Testis (tissue), 2 donors: Measurements from ENCODE around the gene LETM1.

Experiments
- POLR2A ChIP-seq: fragments of 450-650 bp; IDR thresholded peaks from one replicate; pipeline ENCODE4 v1.6.1; 2017; ENCODE audit warnings: antibody characterized with exemption, mild to moderate bottlenecking, moderate library complexity
- TF ChIP-seq, protein P1 (sequence below), 3 experiments: fragments of 450-650 bp in 2 of 3; fragments of 200-600 bp in 1 of 3; sonication (generic) in 1 of 3; IDR thresholded peaks; one replicate each; pipeline ENCODE4 v1.5.1; 2016 to 2019; ENCODE audit warnings: antibody characterized with exemption in 3 of 3, mild to moderate bottlenecking in 2 of 3, moderate library complexity in 1 of 3

DNA sequence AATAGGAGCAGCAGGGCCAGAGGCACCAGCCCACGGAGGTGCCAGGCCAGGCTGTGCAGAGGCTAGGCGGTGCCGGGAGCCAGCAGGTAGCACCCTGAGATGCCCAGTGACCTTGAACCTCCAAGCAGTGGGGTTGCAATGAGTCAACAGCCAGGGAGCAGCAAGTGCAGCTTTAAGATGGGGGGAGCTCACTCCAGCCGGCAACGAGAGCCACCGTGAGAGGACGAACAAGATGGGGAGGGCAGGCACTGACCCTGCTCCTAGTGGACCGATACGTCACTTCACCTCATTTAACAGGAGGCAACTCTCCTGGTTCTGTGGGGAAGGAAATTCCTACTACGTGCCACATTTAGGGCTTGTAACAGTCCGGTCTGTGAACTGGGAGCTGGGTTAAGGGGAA, 4.8 kb downstream of the LETM1 start:
- TF ChIP-seq, protein P1, sequence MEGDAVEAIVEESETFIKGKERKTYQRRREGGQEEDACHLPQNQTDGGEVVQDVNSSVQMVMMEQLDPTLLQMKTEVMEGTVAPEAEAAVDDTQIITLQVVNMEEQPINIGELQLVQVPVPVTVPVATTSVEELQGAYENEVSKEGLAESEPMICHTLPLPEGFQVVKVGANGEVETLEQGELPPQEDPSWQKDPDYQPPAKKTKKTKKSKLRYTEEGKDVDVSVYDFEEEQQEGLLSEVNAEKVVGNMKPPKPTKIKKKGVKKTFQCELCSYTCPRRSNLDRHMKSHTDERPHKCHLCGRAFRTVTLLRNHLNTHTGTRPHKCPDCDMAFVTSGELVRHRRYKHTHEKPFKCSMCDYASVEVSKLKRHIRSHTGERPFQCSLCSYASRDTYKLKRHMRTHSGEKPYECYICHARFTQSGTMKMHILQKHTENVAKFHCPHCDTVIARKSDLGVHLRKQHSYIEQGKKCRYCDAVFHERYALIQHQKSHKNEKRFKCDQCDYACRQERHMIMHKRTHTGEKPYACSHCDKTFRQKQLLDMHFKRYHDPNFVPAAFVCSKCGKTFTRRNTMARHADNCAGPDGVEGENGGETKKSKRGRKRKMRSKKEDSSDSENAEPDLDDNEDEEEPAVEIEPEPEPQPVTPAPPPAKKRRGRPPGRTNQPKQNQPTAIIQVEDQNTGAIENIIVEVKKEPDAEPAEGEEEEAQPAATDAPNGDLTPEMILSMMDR (IDR thresholded peaks at IDR 0.05), result no peak
- no peak for TF ChIP-seq POLR2A
